ENCODE measurements around the gene CAMSAP1.

GRCh38 chr9:135809166-135809565 lies 98.2 kb downstream of the CAMSAP1 start:
- TF ChIP-seq CTCF (IDR thresholded peaks at IDR 0.05; ENCODE audit: insufficient read depth, low read depth, low read length) (no peak), EZH2 (IDR thresholded peaks at IDR 0.05; ENCODE audit: insufficient read depth, low read length) (no peak)
